NCI-H2196 treated with DMSO at 0.1 percent for 48 hours (cell line): ENCODE data around the gene CCDC148.
"Not testable (repeated sequence)": the region's sequence is repeated elsewhere in the genome, so short reads cannot be mapped to it uniquely, and the experiment has no call there.

ENCODE experiments used
- DNase-seq: peaks from one replicate; lab custom pipeline; 2025; ENCODE audit not compliant: unreplicated experiment; lab: John Stamatoyannopoulos, UW

Gene CCDC148

GRCh38 chr2:158433716-158434115 is 22.8 kb downstream of the CCDC148 start:
- DNase-seq: not testable (repeated sequence)

GRCh38 chr2:158432117-158432516 is 24.4 kb downstream of the CCDC148 start:
- DNase-seq: no peak

GRCh38 chr2:158414538-158414937 is 42.0 kb downstream of the CCDC148 start:
- DNase-seq: no peak

- DNase-seq: no peak
Observed at GRCh38 chr2:158413581-158413980, 43.0 kb downstream of the CCDC148 start.

- no peak for DNase-seq
Observed at GRCh38 chr2:158412206-158412605, 44.3 kb downstream of the CCDC148 start.

GRCh38 chr2:158411748-158412147 is 44.8 kb downstream of the CCDC148 start:
- DNase-seq: no peak

GRCh38 chr2:158410132-158410531 is 46.4 kb downstream of the CCDC148 start:
- no peak for DNase-seq

GRCh38 chr2:158407031-158407430 is 49.5 kb downstream of the CCDC148 start:
- no peak for DNase-seq

- DNase-seq: no peak
Observed at GRCh38 chr2:158405341-158405740, 51.2 kb downstream of the CCDC148 start.

GRCh38 chr2:158403237-158403636 is 53.3 kb downstream of the CCDC148 start:
- DNase-seq: no peak

GRCh38 chr2:158402665-158403064 is 53.9 kb downstream of the CCDC148 start:
- no peak for DNase-seq

GRCh38 chr2:158395166-158395565 is 61.4 kb downstream of the CCDC148 start:
- DNase-seq: no peak

GRCh38 chr2:158394453-158394852 is 62.1 kb downstream of the CCDC148 start:
- no peak for DNase-seq

- no peak for DNase-seq
Observed at GRCh38 chr2:158393886-158394285, 62.7 kb downstream of the CCDC148 start.

GRCh38 chr2:158392687-158393086 is 63.9 kb downstream of the CCDC148 start:
- DNase-seq: no peak

- DNase-seq: no peak
Observed at GRCh38 chr2:158391876-158392275, 64.7 kb downstream of the CCDC148 start.

- DNase-seq: no peak
Observed at GRCh38 chr2:158391361-158391760, 65.2 kb downstream of the CCDC148 start.

- no peak for DNase-seq
Observed at GRCh38 chr2:158388159-158388558, 68.4 kb downstream of the CCDC148 start.

- no peak for DNase-seq
Observed at GRCh38 chr2:158385646-158386045, 70.9 kb downstream of the CCDC148 start.

- no peak for DNase-seq
Observed at GRCh38 chr2:158381978-158382377, 74.6 kb downstream of the CCDC148 start.

GRCh38 chr2:158381205-158381604 is 75.3 kb downstream of the CCDC148 start:
- no peak for DNase-seq

- DNase-seq: no peak
Observed at GRCh38 chr2:158380746-158381145, 75.8 kb downstream of the CCDC148 start.

- DNase-seq: no peak
Observed at GRCh38 chr2:158378926-158379325, 77.6 kb downstream of the CCDC148 start.

GRCh38 chr2:158366342-158366741 is 90.2 kb downstream of the CCDC148 start:
- DNase-seq: no peak
